ENCODE data around the gene TMEM222. TPM values are rescaled to one million over a fixed set of nuclear protein-coding genes. Genes with fewer than 3 reads are reported as not detected.

The TMEM222 gene
- total RNA-seq, 1 donor from 2014 or later: 26.8 TPM

Other genes with a start within 250 kb of the TMEM222 start
- gene SLC9A1, start 167.0 kb upstream of the TMEM222 start, total RNA-seq: 26.1 TPM
- gene WDTC1, start 87.5 kb upstream of the TMEM222 start, total RNA-seq: 53.6 TPM
- gene SYTL1, start 19.9 kb downstream of the TMEM222 start, total RNA-seq: 0.65 TPM
- gene MAP3K6, start 44.8 kb downstream of the TMEM222 start, total RNA-seq: 53.1 TPM
- gene FCN3, start 52.7 kb downstream of the TMEM222 start, total RNA-seq: 32.2 TPM
- gene CD164L2, start 61.2 kb downstream of the TMEM222 start, total RNA-seq: not detected
- 2.3 TPM for gene GPR3, start 70.5 kb downstream of the TMEM222 start, total RNA-seq
- gene WASF2, start 168.0 kb downstream of the TMEM222 start, total RNA-seq: 59.3 TPM